SK-N-SH (cell line): Measurements from ENCODE around the gene ZNF576. TPM values are rescaled to one million over a fixed set of nuclear protein-coding genes. Genes with fewer than 3 reads are reported as not detected.

Experiments
- CTCF ChIA-PET: fragments of 300-600, 350-600 bp; formaldehyde crosslinking; extraction: SDS; loops from one replicate; lab custom pipeline; 2021; lab: Yijun Ruan, JAX
- POLR2A ChIA-PET: fragments of 350-600 bp; sonication (Branson Sonifier 250); formaldehyde crosslinking; extraction: SDS; loops from one replicate; lab custom pipeline; 2020; ENCODE audit warnings: antibody characterized with exemption, inconsistent platforms; lab: Yijun Ruan, JAX
- DNase-seq: peaks from one replicate; pipeline ENCODE4 v3.0.0; 2012
- H2AFZ ChIP-seq: fragments of 200-600 bp; sonication (generic); 2 replicates; pipeline ENCODE4 v1.8.1; 2016; ENCODE audit warnings: antibody characterized with exemption, mild to moderate bottlenecking, low read depth
- H3F3A ChIP-seq: fragments of 200-600 bp; sonication (generic); replicated peaks from 2 replicates; pipeline ENCODE3; 2016; ENCODE audit warnings: antibody characterized with exemption, mild to moderate bottlenecking; ENCODE audit not compliant: insufficient read depth
- H3K27ac ChIP-seq, 2 experiments: fragments of 200-500 bp in 1 of 2; fragments of 200-600 bp in 1 of 2; sonication (Bioruptor generic) in 1 of 2; sonication (generic), shearing (Covaris generic) in 1 of 2; 2 replicates each; pipeline versions ENCODE4 v1.5.1 to v1.6.1; 2014 to 2016; ENCODE audit warnings: low read depth in 2 of 2, inconsistent platforms in 1 of 2, low read length in 1 of 2, mild to moderate bottlenecking in 1 of 2, mixed read lengths in 1 of 2
- H3K27me3 ChIP-seq: fragments of 200-600 bp; sonication (generic), shearing (Covaris generic); 2 replicates; pipeline ENCODE4 v1.6.1; 2016; ENCODE audit warnings: mixed run types; ENCODE audit not compliant: insufficient read depth
- H3K36me3 ChIP-seq, 2 experiments: fragments of 200-500 bp in 1 of 2; fragments of 200-600 bp in 1 of 2; sonication (Bioruptor generic) in 1 of 2; sonication (generic) in 1 of 2; replicated peaks in 1 of 2; 2 replicates each; pipeline versions ENCODE3 to v1.5.1; 2014 to 2016; ENCODE audit warnings: low read length in 1 of 2, mild to moderate bottlenecking in 1 of 2; ENCODE audit not compliant: insufficient read depth in 2 of 2, control insufficient read depth in 1 of 2
- H3K4me1 ChIP-seq, 2 experiments: fragments of 200-500 bp in 1 of 2; fragments of 200-600 bp in 1 of 2; sonication (Bioruptor generic) in 1 of 2; sonication (generic), shearing (Covaris generic) in 1 of 2; 2 replicates each; pipeline versions ENCODE4 v1.5.1 to v1.6.1; 2014 to 2016; ENCODE audit warnings: low read depth in 1 of 2, low read length in 1 of 2, mixed run types in 1 of 2; ENCODE audit not compliant: insufficient read depth in 2 of 2, control insufficient read depth in 1 of 2
- H3K4me2 ChIP-seq: fragments of 200-600 bp; sonication (generic), shearing (Covaris generic); 2 replicates; pipeline ENCODE4 v1.6.1; 2017; ENCODE audit warnings: mixed run types
- H3K4me3 ChIP-seq, 2 experiments: fragments of 200-500 bp in 1 of 2; fragments of 200-600 bp in 1 of 2; sonication (Bioruptor generic) in 1 of 2; sonication (generic), shearing (Covaris generic) in 1 of 2; 2 replicates each; pipeline versions ENCODE4 v1.5.1 to v1.8.1; 2014 to 2016; ENCODE audit warnings: low read depth in 2 of 2, inconsistent platforms in 1 of 2, low read length in 1 of 2, mild to moderate bottlenecking in 1 of 2, mixed read lengths in 1 of 2, moderate library complexity in 1 of 2
- H3K79me2 ChIP-seq: fragments of 200-600 bp; sonication (generic); 2 replicates; pipeline ENCODE4 v1.8.1; 2017; ENCODE audit warnings: mild to moderate bottlenecking; ENCODE audit not compliant: insufficient read depth
- H3K9ac ChIP-seq: fragments of 200-600 bp; sonication (generic); 2 replicates; pipeline ENCODE4 v1.6.1; 2017; ENCODE audit warnings: mixed run types
- H3K9me2 ChIP-seq: fragments of 200-600 bp; sonication (generic); 2 replicates; pipeline ENCODE4 v1.6.1; 2017; ENCODE audit warnings: mixed run types
- H3K9me3 ChIP-seq: fragments of 200-600 bp; sonication (generic); 2 replicates; pipeline ENCODE4 v1.6.1; 2017; ENCODE audit warnings: mixed run types, mild to moderate bottlenecking, moderate library complexity
- H4K20me1 ChIP-seq: fragments of 200-600 bp; sonication (generic); 2 replicates; pipeline ENCODE4 v1.6.1; 2017; ENCODE audit warnings: mild to moderate bottlenecking, mixed run types; ENCODE audit not compliant: insufficient read depth
- FOXJ3 ChIP-seq: sonication (generic); formaldehyde crosslinking; IDR thresholded peaks from 2 replicates; pipeline ENCODE4 v1.5.1; 2020; ENCODE audit warnings: mild to moderate bottlenecking, missing genetic modification reagents
- GABPA ChIP-seq: IDR thresholded peaks from 2 replicates; pipeline ENCODE4 v1.4.0; 2012; ENCODE audit warnings: low read depth, mild to moderate bottlenecking
- GATA2 ChIP-seq: sonication (generic); formaldehyde crosslinking; IDR thresholded peaks from 2 replicates; pipeline ENCODE4 v1.5.0; 2020; ENCODE audit warnings: mild to moderate bottlenecking, missing genetic modification reagents
- IRF3 ChIP-seq: fragments of 150-350 bp; IDR thresholded peaks from 2 replicates; pipeline ENCODE4 v1.6.1; 2016; ENCODE audit warnings: mild to moderate bottlenecking, low read depth, low read length
- JUND ChIP-seq: IDR thresholded peaks from 2 replicates; pipeline ENCODE4 v1.4.0; 2012
- MEF2A ChIP-seq: IDR thresholded peaks from 2 replicates; pipeline ENCODE4 v1.4.0; 2012; ENCODE audit warnings: low read depth, borderline replicate concordance
- MXI1 ChIP-seq: IDR thresholded peaks from 2 replicates; pipeline ENCODE4 v1.6.1; 2012; ENCODE audit warnings: mild to moderate bottlenecking, low read depth, low read length, improper control_type of control experiment
- NRF1 ChIP-seq: IDR thresholded peaks from 2 replicates; pipeline ENCODE4 v1.6.1; 2012; ENCODE audit warnings: low read depth, mild to moderate bottlenecking, low read length
- PBX3 ChIP-seq: IDR thresholded peaks from 2 replicates; pipeline ENCODE4; 2012
- RAD21 ChIP-seq: IDR thresholded peaks from 2 replicates; pipeline ENCODE4 v1.6.1; 2012; ENCODE audit warnings: mild to moderate bottlenecking, low read length
- RCOR1 ChIP-seq: fragments of 150-350 bp; IDR thresholded peaks from 2 replicates; pipeline ENCODE4 v1.6.1; 2017; ENCODE audit warnings: antibody characterized with exemption, low read length
- TAF1 ChIP-seq: IDR thresholded peaks from 2 replicates; pipeline ENCODE4 v1.6.1; 2012; ENCODE audit warnings: low read depth, mild to moderate bottlenecking, low read length, moderate library complexity, borderline replicate concordance
- TCF12 ChIP-seq: IDR thresholded peaks from 2 replicates; pipeline ENCODE4 v1.4.0; 2012
- USF1 ChIP-seq: IDR thresholded peaks from 2 replicates; pipeline ENCODE4 v1.4.0; 2012; ENCODE audit warnings: low read depth, borderline replicate concordance
- WGBS: methylation state at CpG from one replicate; pipeline ENCODE4 v1.1.6; 2017; ENCODE audit warnings: low lambda C conversion rate; 5-methylcytosine and 5-hydroxymethylcytosine counted together
- polyA plus RNA-seq, 3 experiments: library from polyadenylated mRNA; depleted of rRNA; stranded (reverse); fragments of >200 nt; gene quantifications; 2 replicates each; pipeline ENCODE4 v1.2.3, GENCODE V29; 2012

ZNF576 gene
- polyA plus RNA-seq, 1 of the 3 experiments (the other 2 are of a cell fraction), result 12.8 TPM

GRCh38 chr19:43638214-43638994 lies 42.0 kb downstream of the ZNF576 start:
- Histone ChIP-seq H3F3A (peaks cover 7% of the 10 kb centered on the region), H3K9me2 (no peaks in the 10 kb centered on the region), H3K4me3 (peak overlapping the region in 1 of 2 experiments; percentile 50; a peak in 1 of 4 replicates), H3K27ac (no peak overlapping the region), H3K9ac (no peak overlapping the region), H3K9me3 (no peaks in the 10 kb centered on the region), H3K4me2 (peak overlapping the region; percentile 24; the same call in 1 of the 2 replicates)
- no peak for DNase-seq
- WGBS, result 83% methylated on average over 12 of the region's 13 CpGs
- CTCF ChIA-PET, result interaction anchor here (1.1 kb wide), 1 partner anchor 14 kb away, joined by 4 read pairs; no protein-coding TSS in a partner anchor
- POLR2A ChIA-PET, result no interaction called here
- TF ChIP-seq JUND (no peak), TAF1 (no peak), MXI1 (no peak), GATA2 (no peak), GABPA (no peak), MEF2A (no peak), TCF12 (no peak), USF1 (no peak)
- TF ChIP-seq, all 33 proteins: peak for 0
- Histone ChIP-seq H2AFZ (no peak overlapping the region), H3K36me3 (no peaks in the 10 kb centered on the region), H3K27me3 (no peaks in the 10 kb centered on the region; the same call in 1 of the 2 replicates), H3K79me2 (no peaks in the 10 kb centered on the region), H4K20me1 (no peaks in the 10 kb centered on the region), H3K4me1 (peaks cover 0 to 14% of the 10 kb centered on the region in 2 experiments; a peak in 1 of 4 replicates)

- Histone ChIP-seq H3K9me3 (no peaks in the 10 kb centered on the region), H3K9ac (no peak overlapping the region), H4K20me1 (no peaks in the 10 kb centered on the region), H3K27me3 (no peaks in the 10 kb centered on the region; the same call in 1 of the 2 replicates), H3K36me3 (no peaks in the 10 kb centered on the region), H3F3A (peaks cover 12% of the 10 kb centered on the region), H3K4me3 (peak overlapping the region in 1 of 2 experiments; percentile 50; a peak in 2 of 4 replicates), H2AFZ (no peak overlapping the region), H3K9me2 (no peaks in the 10 kb centered on the region), H3K4me1 (peaks cover 0 to 14% of the 10 kb centered on the region in 2 experiments; a peak in 1 of 4 replicates), H3K79me2 (no peaks in the 10 kb centered on the region), H3K4me2 (peak overlapping the region; percentile 24; the same call in 1 of the 2 replicates), H3K27ac (no peak overlapping the region)
- no peak for DNase-seq
- CTCF ChIA-PET, result no interaction called here
- WGBS, result 14% methylated on average over 10 of the region's 18 CpGs
- POLR2A ChIA-PET, result no interaction called here
- TF ChIP-seq NRF1 (no peak), PBX3 (no peak), FOXJ3 (CRISPR knock-in tag) (no peak), MXI1 (no peak), IRF3 (no peak), RAD21 (no peak), RCOR1 (no peak)
Measured at GRCh38 chr19:43638995-43639518, 42.7 kb downstream of the ZNF576 start.
